ENCODE data around the gene CORO2B.
"Not testable (repeated sequence)": the region's sequence is repeated elsewhere in the genome, so short reads cannot be mapped to it uniquely, and the experiment has no call there.

Gene CORO2B

GRCh38 chr15:68633231-68634121 is 54.7 kb downstream of the CORO2B start:
- DNase-seq = no peak

- DNase-seq = no peak
These were observed 55.3 kb downstream of the CORO2B start for GRCh38 chr15:68634122-68634482.

DNA sequence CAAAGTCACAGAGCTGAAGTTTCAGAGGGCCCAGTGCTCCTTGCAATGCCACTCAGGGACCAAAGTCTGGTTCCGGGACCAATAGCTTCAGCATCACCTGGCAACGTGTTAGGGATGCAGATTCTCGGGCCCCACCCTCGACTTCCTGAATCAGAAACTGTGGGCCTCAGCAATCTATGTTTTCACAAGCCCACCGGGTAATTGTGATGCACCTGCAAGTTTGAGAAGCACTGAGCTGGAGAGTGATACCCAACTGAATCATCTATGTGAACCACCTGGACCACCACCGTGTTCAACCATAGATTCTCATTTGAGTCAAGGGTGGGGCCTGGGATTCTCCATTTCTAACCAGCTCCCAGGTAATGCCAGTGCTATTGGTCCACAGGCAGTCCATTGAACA is 55.7 kb downstream of the CORO2B start:
- DNase-seq = no peak

DNA sequence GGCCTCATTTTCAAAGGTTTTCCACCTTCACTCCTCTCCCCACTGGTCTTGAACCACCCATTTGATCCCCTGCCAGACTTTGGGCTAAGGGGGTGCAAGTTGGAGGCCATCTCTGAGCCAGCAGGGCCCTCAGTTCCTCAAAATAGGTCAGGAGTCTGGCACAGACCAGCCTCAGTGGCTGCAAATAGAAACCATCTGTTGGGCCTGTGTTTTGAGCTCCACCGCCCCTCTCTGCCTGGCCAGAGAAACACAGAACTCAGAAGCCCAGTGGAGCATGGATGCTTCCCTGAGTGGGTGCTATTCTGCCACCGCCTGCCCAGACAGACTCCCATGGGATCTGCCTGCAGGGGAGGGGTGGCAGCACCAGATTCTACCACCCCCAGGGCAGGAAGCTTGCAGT is 56.3 kb downstream of the CORO2B start:
- DNase-seq = peak; percentile 23

GRCh38 chr15:68636256-68636655 is 57.5 kb downstream of the CORO2B start:
- peak; percentile 13 for DNase-seq

- peak; percentile 89 for DNase-seq
These were observed 59.1 kb downstream of the CORO2B start for GRCh38 chr15:68637767-68638404.

- no peak for DNase-seq
These were observed 60.2 kb downstream of the CORO2B start for GRCh38 chr15:68638953-68639515.

DNA sequence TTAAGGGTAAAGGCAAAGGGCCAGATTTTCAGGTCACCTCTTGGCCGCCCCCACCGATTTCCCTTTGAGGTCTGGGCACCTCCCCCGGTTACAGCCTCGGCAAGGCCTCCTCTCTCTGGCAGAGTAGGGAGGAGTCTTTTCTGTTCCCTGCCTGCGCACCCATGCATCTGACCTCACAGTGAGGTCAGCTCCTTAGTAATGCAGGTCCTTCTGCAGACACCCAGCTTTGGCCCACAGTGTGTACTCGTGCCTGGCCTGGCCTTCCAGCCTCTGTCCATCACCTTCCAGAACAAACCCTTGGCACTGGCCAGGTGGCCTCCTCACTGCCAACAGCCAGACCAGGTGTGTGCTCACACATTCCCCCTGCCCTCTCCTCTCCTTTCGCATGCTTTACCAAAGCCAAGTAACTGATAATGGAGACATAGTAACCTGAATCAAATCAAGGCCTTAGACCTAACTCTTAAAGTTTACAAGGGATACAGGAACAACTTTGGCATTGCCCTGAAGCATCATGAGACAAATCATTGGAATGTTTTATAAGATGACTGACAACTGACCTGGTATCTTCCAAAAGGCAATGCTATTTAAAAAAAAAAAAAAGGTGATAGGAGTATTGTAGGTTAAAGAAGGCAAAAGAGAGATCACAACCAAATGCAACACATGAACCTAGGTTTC is 61.3 kb downstream of the CORO2B start:
- no peak for DNase-seq

DNA sequence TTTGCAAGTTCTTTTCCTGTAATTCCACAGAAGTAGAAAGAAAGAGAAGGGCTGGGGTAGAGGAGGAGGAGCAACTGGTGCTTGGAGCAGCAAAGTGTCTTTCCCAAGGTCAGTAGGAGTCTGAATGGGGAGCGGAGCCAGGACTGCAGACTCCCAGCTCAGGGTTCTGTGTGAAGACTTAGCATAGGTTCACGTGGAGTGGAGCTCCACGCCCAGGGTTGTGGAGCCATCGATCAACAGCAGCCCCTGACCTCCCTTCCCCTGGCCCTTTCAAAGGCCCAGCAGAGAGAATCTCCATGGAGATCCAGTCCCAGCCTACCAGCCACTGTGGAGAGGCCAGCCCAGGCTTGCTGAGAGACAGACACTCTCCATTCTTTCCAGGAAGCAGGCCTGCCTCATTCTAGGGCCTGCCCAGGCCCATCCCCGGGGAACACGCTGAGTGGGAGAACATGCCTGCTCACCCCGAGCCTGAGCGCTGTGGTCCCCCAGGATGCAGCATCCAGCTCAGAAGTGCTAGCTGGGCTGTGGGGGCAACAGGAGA is 62.1 kb downstream of the CORO2B start:
- DNase-seq = peak; percentile 84

- no peak for DNase-seq
These were observed 62.6 kb downstream of the CORO2B start for GRCh38 chr15:68641376-68641775.

DNA sequence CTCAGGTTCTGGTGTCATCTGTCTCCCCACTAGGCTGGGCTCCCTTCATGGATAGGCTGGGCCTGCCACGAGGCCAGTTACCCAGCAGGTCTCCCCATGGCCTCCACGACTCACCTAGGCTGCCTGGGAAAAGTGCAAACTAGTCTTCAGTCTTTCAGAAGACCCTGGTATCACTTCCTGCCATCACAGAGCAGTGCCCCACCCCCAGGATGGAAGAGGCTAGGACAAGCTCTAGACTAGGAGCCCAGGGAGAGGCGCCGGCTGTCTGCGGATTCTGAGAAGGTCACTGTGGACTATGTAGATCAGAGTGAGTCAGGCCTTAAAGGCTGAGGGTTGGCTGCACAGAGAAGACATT is 63.7 kb downstream of the CORO2B start:
- peak; percentile 8 for DNase-seq

GRCh38 chr15:68643216-68643830 is 64.5 kb downstream of the CORO2B start:
- no peak for DNase-seq

- peak; percentile 35 for DNase-seq
These were observed 65.5 kb downstream of the CORO2B start for GRCh38 chr15:68644083-68644904.

DNA sequence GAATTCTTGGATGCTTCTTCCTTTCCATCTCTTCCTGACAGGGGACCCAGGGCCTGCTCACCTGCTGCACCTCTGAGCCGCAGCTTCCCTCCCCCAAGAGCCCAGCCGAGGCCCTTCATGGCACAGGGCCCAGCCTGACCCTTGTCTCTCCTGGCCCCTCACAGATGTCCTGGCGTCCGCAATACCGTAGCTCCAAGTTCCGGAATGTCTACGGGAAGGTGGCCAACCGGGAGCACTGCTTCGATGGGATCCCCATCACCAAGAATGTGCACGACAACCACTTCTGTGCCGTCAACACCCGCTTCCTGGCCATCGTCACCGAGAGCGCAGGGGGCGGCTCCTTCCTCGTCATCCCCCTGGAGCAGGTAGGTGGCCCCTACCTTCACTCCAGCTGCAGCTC is 66.2 kb downstream of the CORO2B start:
- no peak for DNase-seq

- DNase-seq = no peak
These were observed 67.4 kb downstream of the CORO2B start for GRCh38 chr15:68646156-68646555.

GRCh38 chr15:68646696-68647095 is 67.9 kb downstream of the CORO2B start:
- DNase-seq = no peak

- not testable (repeated sequence) for DNase-seq
These were observed 68.6 kb downstream of the CORO2B start for GRCh38 chr15:68647361-68647760.

DNA sequence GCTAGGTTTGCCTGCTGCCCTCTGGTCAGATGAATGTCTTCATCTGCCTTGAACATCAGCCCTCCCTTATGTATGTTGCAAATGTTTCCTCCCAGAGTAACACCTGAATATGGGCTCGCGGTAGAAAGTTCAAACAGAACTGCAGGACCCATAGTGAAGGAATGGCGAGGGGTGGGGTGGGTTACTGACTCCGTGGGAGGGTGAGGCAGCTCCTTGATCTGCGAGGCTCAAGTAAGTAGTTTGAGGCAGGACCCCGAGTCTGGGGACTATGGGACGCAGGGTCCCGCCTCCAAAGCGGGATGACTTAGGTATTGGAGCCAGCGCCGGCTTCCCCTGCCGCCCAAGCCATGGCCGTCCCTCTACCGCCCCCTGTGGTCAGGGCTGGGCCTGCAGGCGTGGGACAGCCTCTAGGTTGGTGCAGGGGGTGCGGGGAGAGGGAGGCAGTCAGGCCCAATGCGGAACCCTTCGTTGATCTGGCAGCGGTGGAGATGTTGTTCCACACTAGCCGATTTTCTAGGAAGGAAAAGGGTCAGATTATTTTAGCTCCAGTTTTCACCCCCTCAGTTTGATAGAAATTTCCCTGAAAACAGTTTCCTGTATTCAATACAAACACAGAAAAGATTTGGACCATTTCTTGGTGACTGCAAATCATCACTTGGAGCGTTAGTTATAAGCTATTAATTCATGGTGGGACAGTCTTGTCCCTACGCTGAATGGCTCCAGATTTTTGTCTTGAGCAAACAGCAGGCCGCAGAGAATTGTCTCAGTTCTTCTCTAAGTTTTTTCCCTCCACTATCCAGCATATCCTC is 72.3 kb downstream of the CORO2B start:
- no peak for DNase-seq

DNA sequence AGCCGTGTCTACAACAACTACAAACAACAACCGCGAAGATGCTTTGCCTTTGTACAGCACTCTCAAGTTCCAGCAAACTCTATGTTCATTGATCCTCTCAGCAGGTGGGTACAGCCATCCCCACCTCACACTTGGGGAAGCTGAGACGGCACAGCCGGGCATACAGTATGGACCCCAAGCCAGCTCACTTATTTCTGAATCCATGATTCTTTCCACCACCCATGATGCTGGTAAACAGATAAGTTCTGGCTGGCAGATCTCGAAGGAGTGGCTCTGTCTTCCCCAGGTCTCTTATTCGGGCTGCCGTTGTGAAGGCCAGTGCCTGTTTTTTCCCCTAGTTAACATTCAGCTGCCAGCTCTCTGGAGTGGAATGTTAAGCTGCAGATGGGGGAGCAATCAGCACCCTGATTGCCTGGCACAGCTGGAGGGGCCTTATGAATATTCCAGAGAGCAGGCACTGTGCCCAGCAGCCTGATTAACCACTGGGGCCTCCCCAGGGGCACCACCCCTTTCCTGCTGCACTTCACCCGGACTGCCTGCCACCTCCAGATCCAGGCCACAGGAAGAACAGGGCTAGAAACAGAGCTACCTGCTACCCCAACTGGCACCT is 73.2 kb downstream of the CORO2B start:
- DNase-seq = peak; percentile 13

- no peak for DNase-seq
These were observed 74.3 kb downstream of the CORO2B start for GRCh38 chr15:68653031-68653635.
